ENCODE results near the gene BAD.

DNA sequence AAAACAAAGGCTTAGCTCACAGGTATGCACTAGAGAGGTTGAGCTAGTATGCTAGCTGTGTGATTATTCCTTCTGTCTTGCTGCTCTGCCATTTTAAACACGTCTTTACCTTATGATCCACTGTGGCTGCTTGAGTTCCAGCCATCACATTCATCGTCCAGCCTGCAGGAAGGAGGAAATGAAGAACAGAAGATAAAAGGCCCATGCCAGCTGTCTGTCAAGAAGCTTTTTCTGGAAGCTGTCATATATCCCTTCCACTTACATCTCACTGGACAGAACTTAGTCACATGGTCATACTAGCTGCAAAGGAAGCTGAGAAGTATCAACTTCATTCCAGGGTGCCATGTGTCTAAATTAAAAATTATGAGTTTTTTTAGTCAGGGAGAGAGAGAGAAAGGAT is 42.9 kb upstream of the BAD start:
- no peak for TF ChIP-seq POLR2A (IDR thresholded peaks at IDR 0.05)
- TF ChIP-seq, protein P1, sequence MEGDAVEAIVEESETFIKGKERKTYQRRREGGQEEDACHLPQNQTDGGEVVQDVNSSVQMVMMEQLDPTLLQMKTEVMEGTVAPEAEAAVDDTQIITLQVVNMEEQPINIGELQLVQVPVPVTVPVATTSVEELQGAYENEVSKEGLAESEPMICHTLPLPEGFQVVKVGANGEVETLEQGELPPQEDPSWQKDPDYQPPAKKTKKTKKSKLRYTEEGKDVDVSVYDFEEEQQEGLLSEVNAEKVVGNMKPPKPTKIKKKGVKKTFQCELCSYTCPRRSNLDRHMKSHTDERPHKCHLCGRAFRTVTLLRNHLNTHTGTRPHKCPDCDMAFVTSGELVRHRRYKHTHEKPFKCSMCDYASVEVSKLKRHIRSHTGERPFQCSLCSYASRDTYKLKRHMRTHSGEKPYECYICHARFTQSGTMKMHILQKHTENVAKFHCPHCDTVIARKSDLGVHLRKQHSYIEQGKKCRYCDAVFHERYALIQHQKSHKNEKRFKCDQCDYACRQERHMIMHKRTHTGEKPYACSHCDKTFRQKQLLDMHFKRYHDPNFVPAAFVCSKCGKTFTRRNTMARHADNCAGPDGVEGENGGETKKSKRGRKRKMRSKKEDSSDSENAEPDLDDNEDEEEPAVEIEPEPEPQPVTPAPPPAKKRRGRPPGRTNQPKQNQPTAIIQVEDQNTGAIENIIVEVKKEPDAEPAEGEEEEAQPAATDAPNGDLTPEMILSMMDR (IDR thresholded peaks at IDR 0.05): no peak
